Prostate gland (tissue), 2 donors: ENCODE measurements around the gene PWWP2B.

ENCODE experiments used
- POLR2A ChIP-seq: fragments of 450-650 bp; IDR thresholded peaks from one replicate; pipeline ENCODE4 v1.6.1; 2016; ENCODE audit warnings: antibody characterized with exemption, mild to moderate bottlenecking
- POLR2AphosphoS5 ChIP-seq: sonication (generic); formaldehyde crosslinking; IDR thresholded peaks from one replicate; pipeline ENCODE4 v1.6.1; 2017; ENCODE audit warnings: antibody characterized with exemption
- TF ChIP-seq, protein P1 (sequence below), 4 experiments: fragments of 200-600 bp in 2 of 4; fragments of 450-650 bp in 2 of 4; sonication (generic) in 2 of 4; IDR thresholded peaks; 1 replicate in 3 of 4; 2 replicates in 1 of 4; pipeline ENCODE4 v1.5.1; 2016 to 2019; ENCODE audit warnings: antibody characterized with exemption in 4 of 4, mild to moderate bottlenecking in 2 of 4, moderate library complexity in 2 of 4

DNA sequence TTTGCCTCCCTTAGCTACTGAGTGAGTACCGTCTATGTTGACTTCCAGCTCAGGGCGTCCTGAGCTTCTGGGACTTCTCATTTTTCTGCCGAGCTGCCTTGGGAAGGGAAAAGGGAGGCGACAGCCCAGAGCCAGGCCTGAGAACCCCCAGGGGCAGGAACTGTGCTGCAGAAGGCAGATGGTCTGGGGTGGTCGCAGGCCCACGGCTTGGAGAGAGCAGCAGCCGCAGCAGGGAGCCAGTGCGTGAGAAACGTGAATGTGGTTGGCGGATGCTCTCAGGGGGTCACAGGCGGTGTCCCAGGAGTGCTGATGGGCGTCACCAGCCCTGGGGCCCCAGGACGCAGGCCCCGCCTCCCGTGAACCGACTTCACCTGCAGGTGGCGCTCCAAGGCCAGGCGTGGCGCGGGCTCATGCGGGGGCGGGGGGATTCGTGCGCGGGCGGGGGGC, 9.2 kb upstream of the PWWP2B start:
- TF ChIP-seq, protein P1, sequence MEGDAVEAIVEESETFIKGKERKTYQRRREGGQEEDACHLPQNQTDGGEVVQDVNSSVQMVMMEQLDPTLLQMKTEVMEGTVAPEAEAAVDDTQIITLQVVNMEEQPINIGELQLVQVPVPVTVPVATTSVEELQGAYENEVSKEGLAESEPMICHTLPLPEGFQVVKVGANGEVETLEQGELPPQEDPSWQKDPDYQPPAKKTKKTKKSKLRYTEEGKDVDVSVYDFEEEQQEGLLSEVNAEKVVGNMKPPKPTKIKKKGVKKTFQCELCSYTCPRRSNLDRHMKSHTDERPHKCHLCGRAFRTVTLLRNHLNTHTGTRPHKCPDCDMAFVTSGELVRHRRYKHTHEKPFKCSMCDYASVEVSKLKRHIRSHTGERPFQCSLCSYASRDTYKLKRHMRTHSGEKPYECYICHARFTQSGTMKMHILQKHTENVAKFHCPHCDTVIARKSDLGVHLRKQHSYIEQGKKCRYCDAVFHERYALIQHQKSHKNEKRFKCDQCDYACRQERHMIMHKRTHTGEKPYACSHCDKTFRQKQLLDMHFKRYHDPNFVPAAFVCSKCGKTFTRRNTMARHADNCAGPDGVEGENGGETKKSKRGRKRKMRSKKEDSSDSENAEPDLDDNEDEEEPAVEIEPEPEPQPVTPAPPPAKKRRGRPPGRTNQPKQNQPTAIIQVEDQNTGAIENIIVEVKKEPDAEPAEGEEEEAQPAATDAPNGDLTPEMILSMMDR (IDR thresholded peaks at IDR 0.05): peak; percentile 63 to 84 (median 74)
- no peak for TF ChIP-seq POLR2A
- no peak for TF ChIP-seq POLR2AphosphoS5
